Measurements from ENCODE around the gene CDKN1C. TPM values are rescaled to one million over a fixed set of nuclear protein-coding genes. Genes with fewer than 3 reads are reported as not detected.

CDKN1C gene
- 18.6 TPM for polyA plus RNA-seq (2013, experiment 1 of 2)
- polyA plus RNA-seq (2013, experiment 2 of 2) = 31.3 TPM

GRCh38 chr11:2885678-2886081 lies at the start of gene CDKN1C:
CDKN1C (minus strand) TSS chr11:2885775; CDS start chr11:2885456, 319 bp downstream.
- WGBS = 1% methylated on average over 52 of the region's 61 CpGs
- Histone ChIP-seq H3K4me3 (ENCODE audit: low read length) (peak within 1 kb of the TSS; percentile 66), H3K36me3 (ENCODE audit: insufficient read depth, low read length) (no peaks in the 10 kb centered on the region), H3K9me3 (ENCODE audit: insufficient read depth, low read depth, low read length) (no peaks in the 10 kb centered on the region), H3K27ac (ENCODE audit: low read depth, low read length) (no peak within 1 kb of the TSS; the same call in 1 of the 2 replicates), H3K9ac (ENCODE audit: low read depth, low read length) (peak within 1 kb of the TSS; percentile 46), H3K4me1 (ENCODE audit: insufficient read depth, low read length) (peaks cover 27% of the 10 kb centered on the region), H3K27me3 (ENCODE audit: insufficient read depth, low read length) (peaks cover 71% of the 10 kb centered on the region)

DNA sequence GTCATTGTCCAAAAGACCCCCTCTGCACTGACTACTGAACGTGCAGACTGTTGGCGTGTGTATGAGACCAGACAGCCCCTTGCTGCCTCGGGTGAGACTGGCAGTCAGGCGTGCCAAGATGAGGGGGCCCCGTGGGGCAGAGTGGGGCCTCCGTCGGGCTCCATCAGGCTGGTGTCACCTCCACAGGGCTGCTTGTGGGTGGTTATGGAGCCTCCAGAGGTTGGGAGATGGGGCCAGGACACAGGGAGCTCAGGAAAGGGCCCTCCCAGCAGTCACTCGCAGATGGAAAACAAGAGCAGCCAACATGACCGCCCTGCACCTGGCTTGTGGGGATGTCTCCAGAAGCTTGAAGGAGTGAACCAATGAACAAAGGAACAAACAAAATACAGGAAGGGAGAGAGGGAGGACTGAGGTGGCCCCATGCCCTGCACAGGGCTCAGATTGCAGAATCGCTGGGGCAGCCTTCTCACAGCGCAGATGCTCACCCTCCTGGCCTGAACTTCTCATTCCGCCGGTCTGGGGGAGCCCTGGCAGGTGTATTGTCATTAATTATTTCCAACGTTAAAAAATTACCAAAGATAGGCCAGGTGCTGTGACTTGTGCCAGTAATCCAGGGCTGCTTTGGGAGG lies 49.1 kb upstream of the CDKN1C start:
- no peak overlapping the region for H3K27ac ChIP-seq (ENCODE audit: low read depth, low read length)
- 93% methylated on average over 14 of the region's 14 CpGs for WGBS
- peaks cover 4% of the 10 kb centered on the region; the same call in 1 of the 2 replicates for H3K4me1 ChIP-seq (ENCODE audit: insufficient read depth, low read length)
- no peak overlapping the region for H3K9ac ChIP-seq (ENCODE audit: low read depth, low read length)
- peaks cover 9% of the 10 kb centered on the region for H3K27me3 ChIP-seq (ENCODE audit: insufficient read depth, low read length)
- no peaks in the 10 kb centered on the region for H3K36me3 ChIP-seq (ENCODE audit: insufficient read depth, low read length)
- H3K4me3 ChIP-seq (ENCODE audit: low read length) = no peak overlapping the region
- peaks cover 26% of the 10 kb centered on the region for H3K9me3 ChIP-seq (ENCODE audit: insufficient read depth, low read depth, low read length)

DNA sequence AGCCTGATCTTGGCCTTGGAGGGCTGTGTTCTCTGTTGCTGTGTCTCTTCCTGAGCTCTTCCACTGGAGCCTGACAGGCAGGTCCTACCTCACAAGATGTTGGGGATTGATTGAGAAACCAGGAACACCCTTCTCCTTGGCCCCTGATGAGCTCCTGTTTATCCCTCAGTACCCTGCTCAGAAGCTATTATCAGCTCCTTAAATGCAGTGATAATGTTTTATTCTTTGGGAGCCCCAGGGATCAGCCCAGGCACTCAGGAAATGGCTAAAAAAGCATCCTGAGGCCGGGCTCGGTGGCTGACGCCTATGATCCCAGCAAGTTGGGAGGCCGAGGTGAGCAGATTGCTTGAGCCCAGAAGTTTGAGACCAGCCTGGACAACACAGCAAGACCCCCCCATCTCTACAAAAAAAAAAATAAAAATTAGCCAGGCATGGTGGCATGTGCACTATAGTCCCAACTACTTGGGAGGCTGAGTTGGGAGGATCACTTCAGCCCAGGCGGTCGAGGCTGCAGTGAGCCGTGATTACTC lies 48.5 kb upstream of the CDKN1C start:
- H3K27me3 ChIP-seq (ENCODE audit: insufficient read depth, low read length) = peaks cover 14% of the 10 kb centered on the region
- 90% methylated on average over 7 of the region's 7 CpGs for WGBS
- H3K4me1 ChIP-seq (ENCODE audit: insufficient read depth, low read length) = peaks cover 4% of the 10 kb centered on the region; the same call in 1 of the 2 replicates
- peaks cover 21% of the 10 kb centered on the region for H3K9me3 ChIP-seq (ENCODE audit: insufficient read depth, low read depth, low read length)
- no peaks in the 10 kb centered on the region for H3K36me3 ChIP-seq (ENCODE audit: insufficient read depth, low read length)
- H3K9ac ChIP-seq (ENCODE audit: low read depth, low read length) = no peak overlapping the region
- no peak overlapping the region for H3K4me3 ChIP-seq (ENCODE audit: low read length)
- H3K27ac ChIP-seq (ENCODE audit: low read depth, low read length) = no peak overlapping the region

DNA sequence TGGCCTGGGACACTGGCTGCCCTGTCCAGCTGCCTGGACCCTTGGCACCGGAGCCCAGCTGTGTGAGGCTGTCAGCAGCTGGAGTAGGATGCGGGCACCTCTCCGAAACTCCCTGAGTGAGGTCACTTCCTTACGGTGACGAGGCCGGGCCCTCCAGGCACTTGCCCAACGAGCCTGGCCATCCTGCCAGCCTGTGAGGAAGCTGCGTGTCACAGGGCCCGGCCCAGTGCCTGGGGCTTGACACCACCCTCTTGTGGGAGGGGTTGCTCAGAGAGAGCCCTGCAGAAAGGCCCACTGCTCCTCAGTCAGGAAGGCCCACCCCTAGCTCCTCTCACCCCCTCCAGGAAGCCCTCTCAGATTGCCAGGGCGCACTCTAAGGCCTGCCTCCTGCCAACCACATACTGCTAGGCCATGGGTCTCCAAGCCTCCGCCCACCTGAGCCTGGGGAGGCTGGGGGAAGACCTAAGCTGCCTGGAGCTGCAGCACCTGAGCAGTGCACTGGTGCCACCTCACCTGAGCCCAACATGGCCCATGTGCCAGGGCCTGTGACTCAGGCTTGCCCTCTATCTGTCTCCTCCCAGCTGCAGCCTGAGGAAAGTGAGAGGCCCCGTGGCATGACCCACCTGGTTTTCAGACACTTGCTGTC lies 47.9 kb upstream of the CDKN1C start:
- Histone ChIP-seq H3K4me1 (ENCODE audit: insufficient read depth, low read length) (peaks cover 4% of the 10 kb centered on the region; the same call in 1 of the 2 replicates), H3K9me3 (ENCODE audit: insufficient read depth, low read depth, low read length) (peaks cover 16% of the 10 kb centered on the region), H3K27me3 (ENCODE audit: insufficient read depth, low read length) (peaks cover 20% of the 10 kb centered on the region), H3K4me3 (ENCODE audit: low read length) (no peak overlapping the region), H3K27ac (ENCODE audit: low read depth, low read length) (no peak overlapping the region), H3K9ac (ENCODE audit: low read depth, low read length) (no peak overlapping the region), H3K36me3 (ENCODE audit: insufficient read depth, low read length) (no peaks in the 10 kb centered on the region)
- WGBS = 63% methylated on average over 12 of the region's 12 CpGs

- H3K9me3 ChIP-seq (ENCODE audit: insufficient read depth, low read depth, low read length) = peaks cover 9% of the 10 kb centered on the region
- no peaks in the 10 kb centered on the region for H3K36me3 ChIP-seq (ENCODE audit: insufficient read depth, low read length)
- H3K4me1 ChIP-seq (ENCODE audit: insufficient read depth, low read length) = peaks cover 6% of the 10 kb centered on the region; the same call in 1 of the 2 replicates
- no peak overlapping the region for H3K9ac ChIP-seq (ENCODE audit: low read depth, low read length)
- H3K27ac ChIP-seq (ENCODE audit: low read depth, low read length) = no peak overlapping the region
- H3K4me3 ChIP-seq (ENCODE audit: low read length) = no peak overlapping the region
- peaks cover 27% of the 10 kb centered on the region for H3K27me3 ChIP-seq (ENCODE audit: insufficient read depth, low read length)
- 80% methylated on average over 15 of the region's 15 CpGs for WGBS
These were observed 47.3 kb upstream of the CDKN1C start for GRCh38 chr11:2932850-2933251.

GRCh38 chr11:2931771-2932738 lies 46.5 kb upstream of the CDKN1C start:
- H3K9me3 ChIP-seq (ENCODE audit: insufficient read depth, low read depth, low read length) = peaks cover 2% of the 10 kb centered on the region; the same call in 1 of the 2 replicates
- no peaks in the 10 kb centered on the region for H3K36me3 ChIP-seq (ENCODE audit: insufficient read depth, low read length)
- 84% methylated on average over 13 of the region's 13 CpGs for WGBS
- H3K27ac ChIP-seq (ENCODE audit: low read depth, low read length) = no peak overlapping the region
- no peak overlapping the region for H3K9ac ChIP-seq (ENCODE audit: low read depth, low read length)
- H3K4me1 ChIP-seq (ENCODE audit: insufficient read depth, low read length) = peaks cover 13% of the 10 kb centered on the region; the same call in 1 of the 2 replicates
- no peak overlapping the region for H3K4me3 ChIP-seq (ENCODE audit: low read length)
- peaks cover 35% of the 10 kb centered on the region for H3K27me3 ChIP-seq (ENCODE audit: insufficient read depth, low read length)

DNA sequence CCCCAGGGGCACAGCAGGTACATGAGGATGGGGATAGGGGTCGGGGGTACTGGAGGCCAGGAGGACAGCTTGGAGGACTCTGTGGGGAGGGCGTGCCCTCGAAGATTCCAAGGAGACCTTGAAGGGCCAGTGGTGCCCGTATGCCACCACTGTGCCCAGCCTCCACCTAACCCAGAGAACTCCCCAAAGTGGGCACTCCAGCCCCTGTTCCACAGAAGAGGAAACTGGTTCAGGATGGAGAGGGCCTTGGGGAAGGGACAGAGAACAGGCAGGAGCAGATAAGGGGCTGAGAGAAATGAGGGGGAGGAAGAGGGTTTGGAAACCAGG lies 45.8 kb upstream of the CDKN1C start:
- peaks cover 41% of the 10 kb centered on the region for H3K27me3 ChIP-seq (ENCODE audit: insufficient read depth, low read length)
- H3K9ac ChIP-seq (ENCODE audit: low read depth, low read length) = no peak overlapping the region
- H3K9me3 ChIP-seq (ENCODE audit: insufficient read depth, low read depth, low read length) = no peaks in the 10 kb centered on the region
- H3K36me3 ChIP-seq (ENCODE audit: insufficient read depth, low read length) = no peaks in the 10 kb centered on the region
- peaks cover 16% of the 10 kb centered on the region; the same call in 1 of the 2 replicates for H3K4me1 ChIP-seq (ENCODE audit: insufficient read depth, low read length)
- H3K4me3 ChIP-seq (ENCODE audit: low read length) = no peak overlapping the region
- no peak overlapping the region for H3K27ac ChIP-seq (ENCODE audit: low read depth, low read length)
- WGBS = 88% methylated on average over 4 of the region's 4 CpGs

- H3K9me3 ChIP-seq (ENCODE audit: insufficient read depth, low read depth, low read length) = no peaks in the 10 kb centered on the region
- H3K36me3 ChIP-seq (ENCODE audit: insufficient read depth, low read length) = no peaks in the 10 kb centered on the region
- 39% methylated on average over 21 of the region's 21 CpGs for WGBS
- H3K4me1 ChIP-seq (ENCODE audit: insufficient read depth, low read length) = peaks cover 16% of the 10 kb centered on the region; the same call in 1 of the 2 replicates
- H3K27me3 ChIP-seq (ENCODE audit: insufficient read depth, low read length) = peaks cover 41% of the 10 kb centered on the region
- H3K27ac ChIP-seq (ENCODE audit: low read depth, low read length) = peak overlapping the region; percentile 77; the same call in 1 of the 2 replicates
- no peak overlapping the region for H3K9ac ChIP-seq (ENCODE audit: low read depth, low read length)
- peak overlapping the region; percentile 44 for H3K4me3 ChIP-seq (ENCODE audit: low read length)
These were observed 45.3 kb upstream of the CDKN1C start for GRCh38 chr11:2930704-2931419.

DNA sequence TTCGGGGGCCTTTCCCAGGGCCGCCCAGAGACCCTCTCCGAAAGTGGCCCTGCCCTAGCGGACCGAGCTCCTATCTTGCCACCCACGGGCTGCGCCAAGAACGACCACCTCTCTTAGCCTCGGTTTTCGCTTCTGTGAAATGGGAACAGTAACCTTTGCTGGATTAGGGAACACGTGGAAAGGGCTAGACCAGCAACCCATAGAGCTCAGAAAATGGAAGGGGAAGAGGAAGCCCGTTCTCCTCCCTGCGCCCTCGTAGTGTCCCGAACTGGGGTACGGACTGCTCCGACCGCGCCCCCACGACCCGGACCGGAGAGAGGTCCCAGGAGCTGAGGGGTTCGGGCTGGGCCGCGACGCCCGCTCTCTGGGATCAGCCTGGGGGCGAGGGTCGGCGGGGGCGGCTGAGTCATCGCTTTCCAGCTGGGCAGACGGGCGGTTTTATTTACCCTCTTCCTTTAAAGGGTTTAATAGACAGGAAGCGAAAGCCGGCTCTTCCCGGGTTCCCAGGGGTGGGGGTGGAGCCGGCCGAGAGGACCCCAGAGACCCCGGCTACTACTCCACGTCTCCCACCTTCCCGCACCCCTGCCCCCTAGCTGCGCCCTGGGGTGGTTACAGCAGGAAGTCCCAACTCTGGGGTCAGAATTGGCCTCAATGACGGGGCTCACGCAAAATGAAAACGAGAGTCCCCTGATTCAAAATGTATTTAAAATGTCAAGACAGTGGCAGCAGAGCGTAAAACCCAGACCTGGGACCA lies 44.6 kb upstream of the CDKN1C start:
- no peaks in the 10 kb centered on the region for H3K36me3 ChIP-seq (ENCODE audit: insufficient read depth, low read length)
- peak overlapping the region; percentile 61 for H3K9ac ChIP-seq (ENCODE audit: low read depth, low read length)
- H3K27me3 ChIP-seq (ENCODE audit: insufficient read depth, low read length) = peaks cover 41% of the 10 kb centered on the region
- H3K9me3 ChIP-seq (ENCODE audit: insufficient read depth, low read depth, low read length) = no peaks in the 10 kb centered on the region
- WGBS = 3% methylated on average over 47 of the region's 47 CpGs
- H3K27ac ChIP-seq (ENCODE audit: low read depth, low read length) = peak overlapping the region; percentile 77; the same call in 1 of the 2 replicates
- H3K4me1 ChIP-seq (ENCODE audit: insufficient read depth, low read length) = peaks cover 16% of the 10 kb centered on the region; the same call in 1 of the 2 replicates
- H3K4me3 ChIP-seq (ENCODE audit: low read length) = peak overlapping the region; percentile 44

DNA sequence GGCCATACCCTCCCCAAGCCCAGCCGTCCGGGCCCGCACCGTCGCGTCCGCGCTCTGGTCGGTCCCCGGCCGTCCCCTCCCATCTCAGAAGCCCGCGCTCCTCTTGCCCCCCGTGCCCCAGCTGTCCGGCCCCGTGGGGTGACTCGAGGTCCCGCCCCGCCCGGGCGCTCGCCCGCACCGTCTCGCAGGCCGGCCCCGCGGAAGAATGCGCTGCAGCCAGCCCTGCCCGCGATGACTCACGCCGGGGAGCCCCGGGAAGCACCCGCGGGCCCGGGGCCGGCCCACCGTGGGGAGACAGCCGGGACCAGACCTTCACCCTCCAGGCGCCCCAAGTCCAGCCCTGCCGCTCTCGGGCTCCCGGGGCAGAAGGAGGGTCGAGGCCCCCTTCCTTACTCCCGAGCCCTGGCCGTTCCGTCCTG lies 44.0 kb upstream of the CDKN1C start:
- Histone ChIP-seq H3K27ac (ENCODE audit: low read depth, low read length) (no peak overlapping the region), H3K4me3 (ENCODE audit: low read length) (peak overlapping the region; percentile 44), H3K27me3 (ENCODE audit: insufficient read depth, low read length) (peaks cover 41% of the 10 kb centered on the region), H3K9ac (ENCODE audit: low read depth, low read length) (peak overlapping the region; percentile 61), H3K4me1 (ENCODE audit: insufficient read depth, low read length) (peaks cover 16% of the 10 kb centered on the region; the same call in 1 of the 2 replicates), H3K9me3 (ENCODE audit: insufficient read depth, low read depth, low read length) (no peaks in the 10 kb centered on the region), H3K36me3 (ENCODE audit: insufficient read depth, low read length) (no peaks in the 10 kb centered on the region)
- WGBS = 2% methylated on average over 48 of the region's 48 CpGs

Measured in HUES64 (cell line).